NK-92 (cell line): Measurements from ENCODE around the gene HTT.
A peak's percentile ranks its signal among the peaks of the same experiment; 100 is the strongest.

Experiments used
- DNase-seq: peaks from one replicate; lab custom pipeline; 2025; ENCODE audit not compliant: unreplicated experiment; lab: John Stamatoyannopoulos, UW

HTT gene

GRCh38 chr4:3074078-3074845, at the start of gene HTT, which contains the start of gene HTT-AS:
Gene HTT, plus strand, starts transcription at chr4:3074681. Its CDS starts 145 bp downstream, at chr4:3074826.
Gene HTT-AS, minus strand, starts transcription at chr4:3074538.
- peak; percentile 82 for DNase-seq

DNA sequence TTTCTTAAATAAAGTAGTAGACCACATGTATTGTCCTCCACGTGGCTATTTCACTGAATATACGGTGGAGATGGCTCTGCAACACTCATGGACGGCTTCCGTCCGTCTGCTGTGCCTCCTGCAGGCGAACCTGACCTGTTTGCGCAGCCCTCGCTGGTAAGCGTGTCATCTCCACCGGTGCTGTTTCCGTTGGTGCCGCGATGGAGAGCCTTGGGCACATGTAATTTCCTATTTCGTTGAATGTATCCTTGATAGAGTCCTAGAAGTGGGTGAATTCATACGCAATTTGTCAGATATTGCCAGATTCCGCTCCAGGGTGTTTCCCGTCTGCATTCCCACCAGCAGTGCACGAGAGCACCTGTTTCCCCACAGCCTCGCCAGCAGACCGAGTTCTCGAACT, 48.6 kb upstream of the HTT start:
- no peak for DNase-seq

DNA sequence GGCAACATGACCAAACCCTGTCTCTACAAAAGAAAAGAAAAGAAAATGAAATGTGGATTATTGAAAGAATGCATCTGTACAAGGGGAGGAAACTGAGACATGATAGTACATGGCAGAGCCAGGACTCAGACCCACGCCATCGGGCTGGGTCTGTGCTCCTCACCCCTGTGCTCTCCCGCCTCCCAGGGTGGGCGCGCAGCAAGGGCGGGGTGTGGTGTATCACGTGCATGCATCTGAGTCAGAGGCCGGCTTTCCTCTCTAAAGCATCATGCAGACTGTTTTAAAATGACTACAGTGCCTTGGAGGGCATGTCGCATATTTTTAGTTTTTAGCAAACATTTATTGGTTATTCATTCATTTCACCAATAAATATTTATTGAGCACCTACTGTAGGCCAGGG, 47.9 kb upstream of the HTT start:
- DNase-seq: no peak

DNA sequence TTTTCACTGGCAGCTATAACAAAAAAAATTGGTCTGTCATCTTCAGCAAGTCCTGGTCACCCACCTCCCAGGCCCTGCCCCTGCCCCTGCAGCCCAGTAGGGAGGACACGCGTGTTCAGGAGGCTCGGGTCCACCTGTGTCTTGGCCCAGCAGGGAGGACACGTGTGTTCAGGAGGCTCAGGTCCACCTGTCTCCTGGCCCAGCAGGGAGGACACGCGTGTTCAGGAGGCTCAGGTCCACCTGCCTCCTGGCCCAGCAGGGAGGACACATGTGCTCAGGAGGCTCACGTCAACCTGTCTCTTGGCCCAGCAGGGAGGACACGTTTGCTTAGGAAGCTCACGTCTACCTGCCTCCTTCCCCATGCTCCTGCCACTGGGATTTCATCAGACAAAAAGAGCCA, 45.0 kb upstream of the HTT start:
- DNase-seq: no peak

DNA sequence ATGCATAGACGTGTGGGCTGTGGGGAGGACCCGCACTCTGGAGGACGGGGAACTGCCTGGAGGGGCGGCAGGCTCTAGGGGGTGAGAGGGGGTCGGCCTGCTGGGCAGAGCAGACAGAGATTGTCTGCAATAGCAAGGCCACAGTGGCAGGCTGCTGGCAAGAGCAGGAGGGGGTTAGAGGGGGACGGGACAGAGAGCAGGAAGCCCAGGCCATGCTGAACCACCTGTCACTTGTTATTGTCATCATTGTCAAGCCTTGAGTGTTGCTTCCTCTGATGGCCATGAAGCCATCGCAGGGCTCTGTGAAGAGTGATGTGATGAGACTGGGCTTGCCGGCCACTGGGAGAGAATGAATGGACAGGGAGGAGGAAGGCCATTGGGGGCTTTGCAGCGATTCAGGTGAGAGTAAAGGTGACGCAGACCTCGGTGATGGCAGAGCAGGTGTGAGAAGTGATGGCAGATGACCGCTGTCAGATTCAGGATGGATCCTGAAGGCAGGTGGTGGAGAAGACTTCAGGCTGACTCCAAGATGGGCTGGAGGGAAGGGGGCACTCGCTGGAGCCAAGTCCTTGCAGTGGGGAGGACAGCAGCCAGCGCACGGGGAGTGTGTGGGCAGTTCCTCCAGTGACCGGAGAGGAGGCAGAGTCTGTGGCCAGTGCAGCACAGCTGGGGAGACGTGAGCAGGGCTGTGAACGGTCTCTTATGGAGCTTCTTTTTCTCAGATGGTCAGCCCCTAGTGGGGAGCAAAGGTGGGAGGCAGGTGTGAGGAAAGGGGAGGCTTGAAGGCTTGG, 43.7 kb upstream of the HTT start:
- DNase-seq: no peak

GRCh38 chr4:3031357-3032082, 43.0 kb upstream of the HTT start:
- no peak for DNase-seq

DNA sequence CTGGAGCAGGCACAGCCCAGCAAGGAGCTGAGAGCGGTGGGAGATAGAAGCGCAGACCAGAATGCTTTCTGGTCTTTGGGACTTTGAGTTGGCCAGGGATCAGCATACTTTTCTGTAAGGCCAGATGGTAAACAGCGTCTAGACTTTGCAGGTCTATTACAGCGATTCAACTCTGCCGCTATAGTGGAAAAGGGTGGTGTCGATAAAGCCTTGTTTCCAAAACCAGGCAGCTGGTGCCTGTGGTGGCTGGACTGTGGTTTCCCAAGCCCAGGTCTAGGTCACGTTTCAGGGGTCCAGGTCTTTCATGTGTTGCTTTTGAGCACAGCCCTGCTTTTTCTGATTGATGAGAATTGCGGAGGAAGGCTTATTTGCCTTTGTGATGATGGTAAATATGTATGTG, 40.2 kb upstream of the HTT start:
- DNase-seq: no peak

DNA sequence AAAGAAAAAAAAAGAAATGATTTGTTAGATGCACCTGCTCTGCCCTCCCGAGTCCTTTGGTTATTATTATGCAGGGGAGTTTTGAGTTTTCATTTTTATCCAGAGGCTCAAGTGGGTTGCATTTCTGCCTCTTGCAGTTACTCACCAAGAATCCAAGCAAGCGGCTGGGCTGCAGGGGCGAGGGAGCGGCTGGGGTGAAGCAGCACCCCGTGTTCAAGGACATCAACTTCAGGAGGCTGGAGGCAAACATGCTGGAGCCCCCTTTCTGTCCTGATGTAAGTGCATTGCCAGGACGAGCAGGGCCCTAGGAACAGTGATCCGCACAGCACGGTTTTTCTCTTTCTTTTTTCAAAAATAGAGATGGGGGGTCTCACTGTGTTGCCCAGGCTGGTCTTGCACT, 39.2 kb upstream of the HTT start:
- no peak for DNase-seq

- no peak for DNase-seq
Measured at GRCh38 chr4:3035674-3036073, 38.8 kb upstream of the HTT start.

GRCh38 chr4:3036131-3036952, 38.1 kb upstream of the HTT start:
- no peak for DNase-seq

DNA sequence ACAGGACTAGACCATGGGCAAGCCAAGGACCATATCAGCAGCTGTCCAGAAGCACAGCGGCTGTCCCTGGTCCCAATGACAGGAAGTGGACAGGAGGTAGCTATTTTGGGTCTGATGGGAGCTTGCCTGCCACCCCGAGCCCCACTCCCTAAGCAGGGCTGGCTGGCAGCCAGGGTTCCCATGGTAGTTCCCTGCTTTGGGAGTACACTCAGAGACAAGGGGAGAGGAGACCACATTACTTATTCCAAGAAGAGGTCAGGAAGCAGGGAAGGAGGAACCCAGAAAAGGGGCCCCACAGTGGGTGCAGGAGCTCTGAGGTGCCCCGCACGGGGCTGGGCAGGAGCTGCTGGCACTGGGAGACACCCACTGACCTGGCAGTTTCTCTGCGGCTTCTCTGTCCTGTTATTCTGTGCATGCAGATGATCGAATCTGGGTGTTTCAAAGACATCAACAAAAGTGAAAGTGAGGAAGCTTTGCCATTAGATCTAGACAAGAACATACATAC, 36.5 kb upstream of the HTT start:
- no peak for DNase-seq

DNA sequence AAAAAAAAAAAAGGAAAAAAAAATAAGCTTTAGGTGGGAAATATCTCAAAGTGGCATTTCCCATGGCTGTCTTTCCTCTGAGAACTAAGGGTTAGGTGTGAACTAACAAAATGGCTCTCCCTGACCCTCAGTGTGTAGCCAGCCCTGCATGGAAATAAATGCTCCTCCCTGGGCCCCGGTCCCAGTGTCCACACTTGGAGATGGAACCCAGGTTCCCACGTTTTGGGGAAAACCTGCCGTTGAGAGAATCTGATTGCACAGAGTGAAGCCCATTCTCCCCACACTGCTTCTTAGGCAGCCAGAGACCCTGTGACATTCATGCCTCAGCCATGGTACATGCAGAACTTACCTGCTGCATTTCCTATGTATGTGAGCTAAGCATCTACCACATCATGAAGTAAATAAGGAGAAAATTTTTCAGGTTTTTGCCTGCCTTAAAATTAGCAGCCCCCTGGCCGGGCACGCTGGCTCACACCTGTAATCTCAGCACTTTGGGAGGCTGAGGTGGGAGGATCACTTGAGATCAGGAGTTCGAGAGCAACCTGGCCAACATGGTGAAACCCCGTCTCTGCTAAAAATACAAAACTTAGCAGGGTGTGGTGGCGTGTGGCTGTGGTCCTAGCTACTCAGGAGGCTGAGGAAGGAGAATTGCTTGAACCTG, 34.6 kb upstream of the HTT start:
- DNase-seq: no peak

GRCh38 chr4:3040452-3041191, 33.9 kb upstream of the HTT start:
- DNase-seq: no peak

GRCh38 chr4:3041192-3042142, 33.0 kb upstream of the HTT start:
- no peak for DNase-seq

DNA sequence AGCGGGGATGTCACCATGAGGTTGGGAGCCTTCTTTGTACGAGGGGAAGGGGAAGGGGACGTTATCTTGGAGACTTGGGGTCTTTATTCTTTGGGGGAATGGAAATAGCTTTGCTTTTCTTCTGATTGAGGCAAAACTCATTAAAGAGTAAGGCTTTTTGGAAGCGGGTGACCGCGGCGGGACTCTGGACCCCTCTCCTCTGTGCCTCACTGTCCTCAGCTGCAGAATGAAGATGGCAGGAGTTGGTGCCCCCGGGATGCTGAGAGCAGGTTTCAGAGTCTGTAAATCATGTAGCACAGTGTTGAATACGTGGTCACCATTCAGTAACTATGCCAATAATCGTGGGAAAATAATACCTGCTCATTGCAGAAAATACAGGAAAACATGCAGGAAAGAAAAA, 32.3 kb upstream of the HTT start:
- DNase-seq: no peak

DNA sequence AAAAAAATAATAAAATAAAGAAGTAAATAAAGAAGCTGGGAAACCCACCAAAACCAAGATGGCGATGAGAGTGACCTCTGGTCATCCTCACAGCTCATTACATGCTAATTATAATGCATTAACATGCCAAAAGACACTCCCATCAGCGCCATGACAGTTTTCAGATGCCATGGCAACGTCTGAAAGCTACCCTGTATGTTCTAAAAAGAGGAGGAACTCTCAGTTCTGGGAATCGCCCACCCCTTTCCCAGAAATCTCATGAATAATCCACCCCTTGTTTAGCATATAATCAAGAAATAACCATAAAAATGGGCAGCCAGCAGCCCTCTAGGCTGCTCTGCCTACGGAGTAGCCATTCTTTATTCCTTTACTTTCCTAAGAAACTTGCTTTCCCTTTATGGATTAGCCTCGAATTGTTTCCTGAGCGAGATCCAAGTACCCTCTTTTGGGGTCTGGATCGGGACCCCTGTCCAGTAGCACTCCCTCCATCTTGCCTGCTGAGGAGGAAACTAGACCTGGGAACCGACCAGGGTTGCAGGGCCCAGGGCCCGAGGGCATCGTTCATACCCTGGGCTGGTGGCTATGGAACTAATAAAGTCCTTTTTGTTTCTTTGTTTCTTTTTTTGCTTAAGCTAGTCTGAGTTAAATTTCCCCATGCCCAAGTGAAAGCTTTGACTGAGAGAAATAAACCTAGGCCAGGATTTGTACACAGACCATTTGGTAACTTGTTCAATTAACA, 31.0 kb upstream of the HTT start:
- DNase-seq: no peak
